Natural killer cell treated with Interleukin-12 subunit alpha and Interleukin-12 subunit beta and Interleukin-15 and Interleukin-18, amount 100 ng/mL, for 72 hours (primary cell): ENCODE results near the gene AGPAT2. TPM values are rescaled to one million over a fixed set of nuclear protein-coding genes. Genes with fewer than 3 reads are reported as not detected.

Source experiments
- total RNA-seq, 2 donors: library from RNA; stranded (reverse); gene quantifications; one replicate each; pipeline ENCODE4 v1.2.3, GENCODE V29; 2022

Gene AGPAT2
- total RNA-seq, 2 donors from 2014 or later = 6.1 to 8.9 TPM

Other genes with a start within 250 kb of the AGPAT2 start
- gene INPP5E, start 247.6 kb downstream of the AGPAT2 start, total RNA-seq = 10 to 100 TPM; 10.4 to 18.1 TPM
- 100 to 1,000 TPM; 104 to 121 TPM for gene SEC16A, start 204.4 kb downstream of the AGPAT2 start, total RNA-seq
- gene NOTCH1, start 141.4 kb downstream of the AGPAT2 start, total RNA-seq = 10 to 100 TPM; 57.3 to 85.0 TPM
- under 1 TPM; 0.36 to 0.52 TPM for gene EGFL7, start 24.5 kb downstream of the AGPAT2 start, total RNA-seq
- gene DIPK1B, start 25.1 kb upstream of the AGPAT2 start, total RNA-seq = not detected
- gene LCN10, start 55.5 kb upstream of the AGPAT2 start, total RNA-seq = under 1 TPM; 0.21 to 0.45 TPM
- not detected for gene LCN6, start 61.1 kb upstream of the AGPAT2 start, total RNA-seq
- not detected for gene LCN8, start 70.8 kb upstream of the AGPAT2 start, total RNA-seq
- gene LCN15, start 77.1 kb upstream of the AGPAT2 start, total RNA-seq = not detected
- 10 to 100 TPM; 31.9 to 50.5 TPM for gene TMEM141, start 103.9 kb upstream of the AGPAT2 start, total RNA-seq
- under 1 TPM; 0.38 to 0.45 TPM for gene CCDC183, start 108.9 kb upstream of the AGPAT2 start, total RNA-seq
- 100 to 1,000 TPM in 1 of 2 donors, 10 to 100 TPM in 1; 74.1 to 151 TPM for gene RABL6, start 120.5 kb upstream of the AGPAT2 start, total RNA-seq
- 10 to 100 TPM in 1 of 2 donors, 1 to 10 TPM in 1; 7.8 to 11.2 TPM for gene AJM1, start 155.0 kb upstream of the AGPAT2 start, total RNA-seq
- 100 to 1,000 TPM in 1 of 2 donors, 10 to 100 TPM in 1; 71.5 to 108 TPM for gene PHPT1, start 162.0 kb upstream of the AGPAT2 start, total RNA-seq
- gene MAMDC4, start 164.9 kb upstream of the AGPAT2 start, total RNA-seq = 10 to 100 TPM; 16.0 to 17.2 TPM
- 100 to 1,000 TPM; 299 to 453 TPM for gene EDF1, start 178.9 kb upstream of the AGPAT2 start, total RNA-seq
- gene TRAF2, start 199.1 kb upstream of the AGPAT2 start, total RNA-seq = 100 to 1,000 TPM in 1 of 2 donors, 10 to 100 TPM in 1; 55.7 to 107 TPM